BLaER1 (cell line): ENCODE measurements around the gene NAV2.

Source experiments
- H3K27ac ChIP-seq: shearing (Covaris generic); formaldehyde crosslinking; 2 replicates; pipeline ENCODE4 v1.8.1; 2022
- H3K27me3 ChIP-seq: shearing (Covaris generic); formaldehyde crosslinking; 2 replicates; pipeline ENCODE4 v1.8.1; 2022
- H3K36me3 ChIP-seq: shearing (Covaris generic); formaldehyde crosslinking; 2 replicates; pipeline ENCODE4 v1.8.1; 2022
- H3K4me1 ChIP-seq: shearing (Covaris generic); formaldehyde crosslinking; 2 replicates; pipeline ENCODE4 v1.8.1; 2022
- H3K4me2 ChIP-seq: shearing (Covaris generic); formaldehyde crosslinking; 2 replicates; pipeline ENCODE4 v1.8.1; 2022
- H3K4me3 ChIP-seq: shearing (Covaris generic); formaldehyde crosslinking; 2 replicates; pipeline ENCODE4 v1.8.1; 2022
- H3K9ac ChIP-seq: shearing (Covaris generic); formaldehyde crosslinking; 2 replicates; pipeline ENCODE4 v1.8.1; 2022
- H3K9me3 ChIP-seq: shearing (Covaris generic); formaldehyde crosslinking; 2 replicates; pipeline ENCODE4 v1.8.1; 2022
- H4K20me1 ChIP-seq: shearing (Covaris generic); formaldehyde crosslinking; 2 replicates; pipeline ENCODE4 v1.8.1; 2022
- Cebpa-rat ChIP-seq: shearing (Covaris generic); IDR thresholded peaks from 2 replicates; pipeline ENCODE4 v1.8.1; 2022

NAV2 gene

DNA sequence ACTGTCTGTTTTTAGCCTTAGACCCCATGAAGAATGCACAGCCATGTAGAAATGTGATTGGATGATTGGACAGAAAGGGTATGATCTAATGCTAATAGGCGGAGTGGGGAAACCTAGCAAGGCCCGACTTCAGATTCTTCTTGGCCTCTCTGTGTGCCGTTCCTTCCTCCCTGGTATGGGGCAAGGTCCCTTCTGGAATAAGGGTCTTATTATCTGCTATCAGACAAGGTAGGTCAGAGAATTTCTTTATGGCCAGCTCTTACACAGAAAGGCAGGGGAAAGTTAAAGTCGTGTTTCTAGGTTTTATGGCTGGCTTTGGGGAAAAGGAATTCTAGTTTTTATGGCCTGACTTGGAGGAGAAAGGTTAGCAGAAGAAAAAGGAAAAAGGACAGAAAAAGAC, 417.0 kb downstream of the NAV2 start:
- H3K27ac ChIP-seq, result no peak overlapping the region
- H4K20me1 ChIP-seq, result no peaks in the 10 kb centered on the region

DNA sequence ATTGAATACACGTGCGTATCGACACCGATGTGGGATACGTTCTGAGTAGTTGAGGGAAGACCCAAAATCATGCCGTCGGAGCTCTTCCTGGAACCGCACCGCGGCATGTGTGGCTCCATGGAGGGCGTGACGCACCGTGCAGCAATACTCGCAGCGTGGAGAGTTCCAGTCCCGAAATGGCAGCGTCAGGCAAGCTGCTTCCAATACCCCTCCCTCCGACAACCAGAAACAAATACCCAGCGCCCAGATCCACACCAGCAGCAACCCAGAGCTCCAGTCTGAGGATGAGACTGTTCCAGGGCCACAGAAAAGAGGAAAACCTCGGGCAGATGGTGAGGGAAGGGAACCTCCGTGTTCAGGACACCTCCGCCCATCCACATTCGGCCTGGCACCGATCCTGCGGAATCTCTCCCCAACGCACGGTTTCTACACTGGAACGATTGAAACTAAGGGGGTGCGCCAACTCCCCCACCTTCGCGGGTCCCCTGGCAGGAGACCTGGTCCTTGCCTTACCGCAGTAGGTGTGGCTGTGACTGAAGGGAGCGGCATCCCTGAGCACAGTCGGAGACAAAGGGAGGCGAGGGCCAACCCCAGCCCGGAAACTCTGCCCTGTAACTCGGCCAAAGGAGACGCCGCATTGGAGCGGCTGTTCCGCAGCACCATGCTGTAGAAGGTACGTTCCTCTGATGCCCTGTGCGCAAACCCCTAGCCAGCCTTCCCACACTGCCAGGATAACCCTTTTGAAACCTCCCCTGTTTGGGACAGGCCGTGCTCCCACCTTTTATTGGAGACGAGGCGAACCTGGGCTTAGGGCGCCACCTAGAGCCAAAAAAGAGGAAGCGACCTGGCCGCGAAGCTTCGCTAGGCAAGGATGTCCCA, 419.4 kb downstream of the NAV2 start:
- peaks cover 8% of the 10 kb centered on the region for H3K4me1 ChIP-seq
- TF ChIP-seq Cebpa-rat, result no peak
- H3K9ac ChIP-seq, result peak overlapping the region; percentile 73
- H3K36me3 ChIP-seq, result no peaks in the 10 kb centered on the region
- H3K27ac ChIP-seq, result peak overlapping the region; percentile 52
- H3K9me3 ChIP-seq, result no peaks in the 10 kb centered on the region
- H4K20me1 ChIP-seq, result no peaks in the 10 kb centered on the region
- H3K27me3 ChIP-seq, result peaks cover 8% of the 10 kb centered on the region; the same call in 1 of the 2 replicates
- peak overlapping the region; percentile 96 for H3K4me2 ChIP-seq
- peak overlapping the region; percentile 66 for H3K4me3 ChIP-seq

More for the DNA sequence above, 417.0 kb downstream of the NAV2 start:
- Histone ChIP-seq H3K27me3 (peaks cover 8% of the 10 kb centered on the region; the same call in 1 of the 2 replicates), H3K9me3 (no peaks in the 10 kb centered on the region), H3K4me3 (no peak overlapping the region), H3K4me2 (no peak overlapping the region), H3K9ac (no peak overlapping the region), H3K36me3 (no peaks in the 10 kb centered on the region), H3K4me1 (peaks cover 8% of the 10 kb centered on the region)
- TF ChIP-seq Cebpa-rat, result no peak

GRCh38 chr11:20132667-20133039, 420.0 kb downstream of the NAV2 start:
- Histone ChIP-seq H3K36me3 (no peaks in the 10 kb centered on the region), H3K4me1 (peaks cover 8% of the 10 kb centered on the region), H3K4me2 (peak overlapping the region; percentile 96), H3K27me3 (peaks cover 8% of the 10 kb centered on the region; the same call in 1 of the 2 replicates), H3K4me3 (peak overlapping the region; percentile 66), H4K20me1 (no peaks in the 10 kb centered on the region), H3K9ac (peak overlapping the region; percentile 73; the same call in 1 of the 2 replicates), H3K9me3 (no peaks in the 10 kb centered on the region), H3K27ac (no peak overlapping the region)
- TF ChIP-seq Cebpa-rat, result no peak

- Histone ChIP-seq H3K4me1 (peaks cover 8% of the 10 kb centered on the region), H4K20me1 (no peaks in the 10 kb centered on the region), H3K4me2 (no peak overlapping the region), H3K9me3 (no peaks in the 10 kb centered on the region), H3K27me3 (peaks cover 8% of the 10 kb centered on the region; the same call in 1 of the 2 replicates), H3K27ac (no peak overlapping the region), H3K9ac (no peak overlapping the region), H3K36me3 (no peaks in the 10 kb centered on the region), H3K4me3 (no peak overlapping the region)
- TF ChIP-seq Cebpa-rat, result no peak
Measured at GRCh38 chr11:20134991-20135736, 422.5 kb downstream of the NAV2 start.

DNA sequence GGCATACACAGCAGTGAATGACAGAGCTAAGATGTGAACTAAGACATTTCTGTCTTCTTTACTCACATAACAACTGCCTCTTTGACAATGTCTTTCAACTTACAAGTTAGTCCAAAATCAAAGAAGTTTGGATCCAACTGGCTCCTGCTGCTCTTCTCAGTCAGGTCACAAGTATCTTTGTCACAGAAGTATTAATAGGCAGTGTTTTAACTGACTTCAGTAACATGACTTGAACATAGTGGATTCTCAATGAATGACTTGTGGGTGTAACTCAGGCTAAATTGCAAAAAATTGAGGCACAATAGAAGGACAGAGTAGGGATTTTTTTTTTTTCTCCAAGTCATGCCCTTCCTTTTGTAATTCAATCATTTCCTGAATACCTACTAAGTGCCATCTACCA, 425.0 kb downstream of the NAV2 start:
- Histone ChIP-seq H4K20me1 (no peaks in the 10 kb centered on the region), H3K27me3 (no peaks in the 10 kb centered on the region), H3K9ac (no peak overlapping the region), H3K27ac (no peak overlapping the region), H3K4me2 (no peak overlapping the region), H3K9me3 (no peaks in the 10 kb centered on the region), H3K36me3 (no peaks in the 10 kb centered on the region), H3K4me3 (no peak overlapping the region), H3K4me1 (no peaks in the 10 kb centered on the region)
- TF ChIP-seq Cebpa-rat, result no peak

DNA sequence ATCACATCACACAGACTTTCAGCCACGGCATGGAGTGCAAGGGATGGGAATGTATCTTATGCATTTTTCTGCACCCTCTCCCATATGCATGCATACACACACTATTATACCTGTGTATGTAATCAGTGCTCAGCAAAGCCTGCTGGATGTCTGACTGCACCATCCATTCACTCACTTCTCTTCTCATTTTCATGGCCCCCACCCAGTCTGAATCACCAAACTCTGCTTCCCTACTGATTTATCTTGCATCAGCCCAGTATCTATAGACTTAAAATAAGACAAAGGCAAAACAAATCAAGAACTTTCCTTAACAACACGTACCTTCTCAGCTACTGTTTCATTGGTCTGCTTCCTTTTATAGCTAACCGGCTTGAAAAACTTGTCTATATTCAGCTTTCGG, 426.1 kb downstream of the NAV2 start:
- no peaks in the 10 kb centered on the region for H4K20me1 ChIP-seq
- no peaks in the 10 kb centered on the region for H3K9me3 ChIP-seq
- no peak overlapping the region for H3K9ac ChIP-seq
- H3K27ac ChIP-seq, result no peak overlapping the region
- no peaks in the 10 kb centered on the region for H3K27me3 ChIP-seq
- H3K4me1 ChIP-seq, result no peaks in the 10 kb centered on the region
- no peak for TF ChIP-seq Cebpa-rat
- no peak overlapping the region for H3K4me2 ChIP-seq
- H3K4me3 ChIP-seq, result no peak overlapping the region
- H3K36me3 ChIP-seq, result no peaks in the 10 kb centered on the region

GRCh38 chr11:20154381-20154780, 441.7 kb downstream of the NAV2 start:
- Histone ChIP-seq H3K9me3 (peaks cover 17% of the 10 kb centered on the region), H3K27ac (no peak overlapping the region), H3K4me1 (peaks cover 7% of the 10 kb centered on the region; the same call in 1 of the 2 replicates), H3K27me3 (peaks cover 43% of the 10 kb centered on the region), H3K4me3 (no peak overlapping the region), H3K4me2 (no peak overlapping the region), H3K9ac (no peak overlapping the region), H3K36me3 (no peaks in the 10 kb centered on the region), H4K20me1 (no peaks in the 10 kb centered on the region; the same call in 1 of the 2 replicates)
- no peak for TF ChIP-seq Cebpa-rat

GRCh38 chr11:20155683-20156279, 443.1 kb downstream of the NAV2 start:
- Histone ChIP-seq H3K4me3 (no peak overlapping the region), H3K9me3 (peaks cover 28% of the 10 kb centered on the region), H3K4me1 (peaks cover 7% of the 10 kb centered on the region; the same call in 1 of the 2 replicates), H3K27me3 (peaks cover 57% of the 10 kb centered on the region), H4K20me1 (peaks cover under 1% of the 10 kb centered on the region; the same call in 1 of the 2 replicates), H3K4me2 (no peak overlapping the region), H3K9ac (no peak overlapping the region), H3K27ac (no peak overlapping the region), H3K36me3 (no peaks in the 10 kb centered on the region)
- TF ChIP-seq Cebpa-rat, result no peak

DNA sequence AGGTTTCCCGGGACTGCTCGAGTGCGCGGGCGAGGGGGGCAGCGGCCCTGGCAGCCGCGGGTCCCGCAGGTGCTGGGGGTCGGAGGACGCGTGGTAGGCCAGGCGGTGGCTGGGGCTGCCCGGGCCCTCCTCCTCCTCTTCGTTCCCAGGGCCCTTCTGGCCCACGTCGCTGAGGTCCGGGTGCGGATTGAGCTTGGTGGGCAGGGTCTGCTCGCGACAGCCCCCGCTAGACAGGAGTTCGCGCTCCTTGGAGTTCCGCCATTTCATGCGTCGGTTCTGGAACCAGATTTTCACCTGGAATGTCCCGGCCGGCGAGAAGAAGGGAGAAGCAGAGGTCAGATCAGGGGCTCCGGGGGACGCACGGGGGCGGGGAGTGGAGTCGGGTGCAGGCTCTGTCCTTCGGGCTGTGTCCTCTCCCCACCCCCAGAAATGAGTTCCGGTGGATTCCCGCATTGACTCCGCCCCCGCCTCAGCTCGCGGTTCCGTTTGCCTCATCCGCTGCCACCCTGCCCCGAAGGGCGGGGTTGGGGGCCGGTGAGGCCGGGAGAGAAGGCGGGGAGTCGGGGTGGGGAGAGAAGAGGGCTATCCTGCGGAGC, 443.7 kb downstream of the NAV2 start:
- H3K27me3 ChIP-seq, result peaks cover 62% of the 10 kb centered on the region
- H3K4me3 ChIP-seq, result no peak overlapping the region
- H3K27ac ChIP-seq, result no peak overlapping the region
- TF ChIP-seq Cebpa-rat, result no peak
- H4K20me1 ChIP-seq, result peaks cover 7% of the 10 kb centered on the region; the same call in 1 of the 2 replicates
- H3K4me1 ChIP-seq, result peaks cover 7% of the 10 kb centered on the region; the same call in 1 of the 2 replicates
- peaks cover 34% of the 10 kb centered on the region for H3K9me3 ChIP-seq
- no peaks in the 10 kb centered on the region for H3K36me3 ChIP-seq
- H3K4me2 ChIP-seq, result no peak overlapping the region
- no peak overlapping the region for H3K9ac ChIP-seq
